ENCODE measurements around the gene PTCHD1. TPM values are rescaled to one million over a fixed set of nuclear protein-coding genes. Genes with fewer than 3 reads are reported as not detected.

PTCHD1 gene
- total RNA-seq, 1 donor from 2014 or later = 0.14 TPM

- Histone ChIP-seq H3K79me2 (ENCODE audit: insufficient read depth, low read length) (no peaks in the 10 kb centered on the region), H3K9me3 (ENCODE audit: insufficient read depth, low read depth, low read length) (no peaks in the 10 kb centered on the region), H3K9ac (ENCODE audit: low read length) (no peak overlapping the region), H3K36me3 (ENCODE audit: insufficient read depth, low read length) (no peaks in the 10 kb centered on the region), H4K20me1 (ENCODE audit: insufficient read depth, low read length) (no peaks in the 10 kb centered on the region), H3K4me3 (ENCODE audit: insufficient read depth, low read depth, low read length) (no peak overlapping the region), H3K4me2 (ENCODE audit: low read length) (no peak overlapping the region), H3K27ac (ENCODE audit: low read depth, low read length) (no peak overlapping the region), H3K27me3 (ENCODE audit: insufficient read depth, low read length) (no peaks in the 10 kb centered on the region), H3K4me1 (ENCODE audit: insufficient read depth, low read length) (no peaks in the 10 kb centered on the region), H2AFZ (ENCODE audit: low read depth, low read length) (no peak overlapping the region)
- peaks cover 9% of the 10 kb centered on the region for H3K9me3 Mint-ChIP-seq (ENCODE audit: unreplicated experiment)
- no peak overlapping the region for H3K27ac Mint-ChIP-seq (ENCODE audit: unreplicated experiment)
- no peak for TF ChIP-seq CTCF (IDR thresholded peaks at IDR 0.05; ENCODE audit: insufficient read depth, low read depth, low read length)
- TF ChIP-seq EZH2 (IDR thresholded peaks at IDR 0.05; ENCODE audit: insufficient read depth, low read length) = no peak
- DNase-seq (ENCODE audit: low read depth) (no peak), FAIRE-seq (peak; percentile 75)
- H3K4me1 Mint-ChIP-seq (ENCODE audit: low read depth, unreplicated experiment) = no peaks in the 10 kb centered on the region
- H3K27me3 Mint-ChIP-seq (ENCODE audit: low read depth, unreplicated experiment) = no peaks in the 10 kb centered on the region
- no peak overlapping the region for H3K4me3 Mint-ChIP-seq (ENCODE audit: unreplicated experiment)
- H3K36me3 Mint-ChIP-seq (ENCODE audit: low read depth, unreplicated experiment) = no peaks in the 10 kb centered on the region
Measured at GRCh38 chrX:23422912-23423311, 88.3 kb downstream of the PTCHD1 start.

GRCh38 chrX:23434356-23434884, 99.8 kb downstream of the PTCHD1 start:
- FAIRE-seq = peak; percentile 83
- H2AFZ ChIP-seq (ENCODE audit: low read depth, low read length) = no peak overlapping the region
- Mint-ChIP-seq H3K27ac (ENCODE audit: unreplicated experiment) (no peak overlapping the region), H3K9me3 (ENCODE audit: unreplicated experiment) (peaks cover 2% of the 10 kb centered on the region), H3K36me3 (ENCODE audit: low read depth, unreplicated experiment) (no peaks in the 10 kb centered on the region), H3K4me3 (ENCODE audit: unreplicated experiment) (no peak overlapping the region), H3K27me3 (ENCODE audit: low read depth, unreplicated experiment) (no peaks in the 10 kb centered on the region), H3K4me1 (ENCODE audit: low read depth, unreplicated experiment) (no peaks in the 10 kb centered on the region)
- no peaks in the 10 kb centered on the region for H3K36me3 ChIP-seq (ENCODE audit: insufficient read depth, low read length)
- TF ChIP-seq EZH2 (IDR thresholded peaks at IDR 0.05; ENCODE audit: insufficient read depth, low read length) = no peak
- TF ChIP-seq CTCF (IDR thresholded peaks at IDR 0.05; ENCODE audit: insufficient read depth, low read depth, low read length) = no peak
- no peaks in the 10 kb centered on the region for H3K79me2 ChIP-seq (ENCODE audit: insufficient read depth, low read length)
- no peak overlapping the region for H3K9ac ChIP-seq (ENCODE audit: low read length)
- H4K20me1 ChIP-seq (ENCODE audit: insufficient read depth, low read length) = no peaks in the 10 kb centered on the region
- DNase-seq (ENCODE audit: low read depth) = peak; percentile 94
- H3K4me1 ChIP-seq (ENCODE audit: insufficient read depth, low read length) = peaks cover 5% of the 10 kb centered on the region
- H3K27ac ChIP-seq (ENCODE audit: low read depth, low read length) = no peak overlapping the region
- peak overlapping the region; percentile 15 for H3K4me2 ChIP-seq (ENCODE audit: low read length)
- no peak overlapping the region for H3K4me3 ChIP-seq (ENCODE audit: insufficient read depth, low read depth, low read length)
- no peaks in the 10 kb centered on the region for H3K27me3 ChIP-seq (ENCODE audit: insufficient read depth, low read length)
- H3K9me3 ChIP-seq (ENCODE audit: insufficient read depth, low read depth, low read length) = no peaks in the 10 kb centered on the region

GRCh38 chrX:23435108-23435507, 100.5 kb downstream of the PTCHD1 start:
- H3K4me3 ChIP-seq (ENCODE audit: insufficient read depth, low read depth, low read length) = no peak overlapping the region
- Mint-ChIP-seq H3K27me3 (ENCODE audit: low read depth, unreplicated experiment) (no peaks in the 10 kb centered on the region), H3K36me3 (ENCODE audit: low read depth, unreplicated experiment) (no peaks in the 10 kb centered on the region), H3K4me1 (ENCODE audit: low read depth, unreplicated experiment) (no peaks in the 10 kb centered on the region), H3K9me3 (ENCODE audit: unreplicated experiment) (peaks cover under 1% of the 10 kb centered on the region), H3K27ac (ENCODE audit: unreplicated experiment) (no peak overlapping the region), H3K4me3 (ENCODE audit: unreplicated experiment) (no peak overlapping the region)
- no peaks in the 10 kb centered on the region for H4K20me1 ChIP-seq (ENCODE audit: insufficient read depth, low read length)
- no peaks in the 10 kb centered on the region for H3K79me2 ChIP-seq (ENCODE audit: insufficient read depth, low read length)
- DNase-seq (ENCODE audit: low read depth) = no peak
- TF ChIP-seq CTCF (IDR thresholded peaks at IDR 0.05; ENCODE audit: insufficient read depth, low read depth, low read length) (no peak), EZH2 (IDR thresholded peaks at IDR 0.05; ENCODE audit: insufficient read depth, low read length) (no peak)
- peak overlapping the region; percentile 15 for H3K4me2 ChIP-seq (ENCODE audit: low read length)
- H3K27ac ChIP-seq (ENCODE audit: low read depth, low read length) = no peak overlapping the region
- H3K27me3 ChIP-seq (ENCODE audit: insufficient read depth, low read length) = no peaks in the 10 kb centered on the region
- no peak overlapping the region for H3K9ac ChIP-seq (ENCODE audit: low read length)
- no peaks in the 10 kb centered on the region for H3K9me3 ChIP-seq (ENCODE audit: insufficient read depth, low read depth, low read length)
- no peak overlapping the region for H2AFZ ChIP-seq (ENCODE audit: low read depth, low read length)
- no peak for FAIRE-seq
- H3K4me1 ChIP-seq (ENCODE audit: insufficient read depth, low read length) = peaks cover 5% of the 10 kb centered on the region
- H3K36me3 ChIP-seq (ENCODE audit: insufficient read depth, low read length) = no peaks in the 10 kb centered on the region

All from astrocyte (in vitro differentiated cells and primary cell).